HL-60 (cell line): Measurements from ENCODE around the gene RABGAP1L.

ENCODE experiments used
- DNase-seq, 2 experiments: peaks; one replicate each; pipeline ENCODE4 v3.0.0-alpha.2; 2010 to 2020; ENCODE audit warnings: low read depth in 1 of 2, low spot score in 1 of 2
- H3K27ac ChIP-seq: fragments of 250-450 bp; sonication (Bioruptor Pico); replicated peaks from 2 replicates; pipeline ENCODE4 v1.5.1; 2020; ENCODE audit warnings: mild to moderate bottlenecking, moderate library complexity
- H3K27me3 ChIP-seq: fragments of 250-450 bp; sonication (Bioruptor Pico); 2 replicates; pipeline ENCODE4 v1.5.1; 2021; ENCODE audit warnings: mild to moderate bottlenecking, moderate library complexity; ENCODE audit not compliant: insufficient read depth, poor library complexity, severe bottlenecking
- H3K4me3 ChIP-seq: replicated peaks from 2 replicates; pipeline ENCODE4 v1.5.1; 2011; ENCODE audit warnings: mild to moderate bottlenecking, control low read depth, low read length; ENCODE audit not compliant: insufficient read depth
- CTCF ChIP-seq: IDR thresholded peaks from one replicate; pipeline ENCODE4 v1.5.1; 2011; ENCODE audit warnings: low read length, control low read depth, inconsistent platforms; ENCODE audit not compliant: insufficient read depth
- GABPA ChIP-seq: IDR thresholded peaks from 2 replicates; pipeline ENCODE4 v1.6.1; 2012; ENCODE audit warnings: low read depth
- POLR2AphosphoS5 ChIP-seq: IDR thresholded peaks from 2 replicates; pipeline ENCODE4 v1.6.1; 2012; ENCODE audit warnings: low read depth
- REST ChIP-seq: IDR thresholded peaks from 2 replicates; pipeline ENCODE4 v1.6.1; 2012; ENCODE audit warnings: low read depth; ENCODE audit not compliant: insufficient replicate concordance
- SPI1 ChIP-seq: IDR thresholded peaks from 2 replicates; pipeline ENCODE4 v1.6.1; 2012; ENCODE audit warnings: low read depth, mild to moderate bottlenecking, borderline replicate concordance

Gene RABGAP1L

GRCh38 chr1:174747613-174748012 is 588.3 kb downstream of the RABGAP1L start:
- DNase-seq, result no peak
- no peak overlapping the region for H3K4me3 ChIP-seq
- H3K27ac ChIP-seq, result no peak overlapping the region
- TF ChIP-seq SPI1 (no peak), CTCF (no peak), REST (no peak), GABPA (no peak), POLR2AphosphoS5 (no peak)
- H3K27me3 ChIP-seq, result no peaks in the 10 kb centered on the region

GRCh38 chr1:174748586-174748985 is 589.3 kb downstream of the RABGAP1L start:
- Histone ChIP-seq H3K27ac (no peak overlapping the region), H3K27me3 (no peaks in the 10 kb centered on the region)
- DNase-seq, result no peak

GRCh38 chr1:174753131-174753530 is 593.8 kb downstream of the RABGAP1L start:
- TF ChIP-seq CTCF (no peak), POLR2AphosphoS5 (no peak), GABPA (no peak), SPI1 (no peak), REST (no peak)
- Histone ChIP-seq H3K4me3 (no peak overlapping the region), H3K27me3 (no peaks in the 10 kb centered on the region), H3K27ac (no peak overlapping the region)
- no peak for DNase-seq

More at GRCh38 chr1:174748586-174748985, 589.3 kb downstream of the RABGAP1L start:
- TF ChIP-seq SPI1 (no peak), GABPA (no peak), POLR2AphosphoS5 (no peak), REST (no peak), CTCF (no peak)
- no peak overlapping the region for H3K4me3 ChIP-seq
